ENCODE measurements around the gene TNKS1BP1.

Gene TNKS1BP1

DNA sequence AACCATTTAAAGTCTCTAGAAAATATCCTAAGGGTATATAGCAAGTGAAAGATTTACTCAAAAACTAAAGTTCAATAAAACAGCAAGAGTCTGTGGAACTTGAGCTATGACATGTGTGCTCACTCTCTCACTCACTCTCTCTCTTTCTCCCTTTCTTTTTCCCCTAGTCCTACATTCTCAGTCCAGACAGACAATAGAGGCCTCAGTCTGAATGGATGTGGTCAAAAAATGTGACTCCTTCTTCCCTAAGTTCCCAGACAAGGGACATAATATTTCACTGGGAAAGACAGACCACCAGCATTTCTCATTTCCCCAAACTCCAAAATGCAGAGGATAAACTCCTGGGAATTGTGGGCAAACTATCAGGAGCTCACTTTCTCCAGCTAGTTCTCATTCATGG lies 70.1 kb downstream of the TNKS1BP1 start:
- no peak for DNase-seq (ENCODE audit: low read depth)

DNA sequence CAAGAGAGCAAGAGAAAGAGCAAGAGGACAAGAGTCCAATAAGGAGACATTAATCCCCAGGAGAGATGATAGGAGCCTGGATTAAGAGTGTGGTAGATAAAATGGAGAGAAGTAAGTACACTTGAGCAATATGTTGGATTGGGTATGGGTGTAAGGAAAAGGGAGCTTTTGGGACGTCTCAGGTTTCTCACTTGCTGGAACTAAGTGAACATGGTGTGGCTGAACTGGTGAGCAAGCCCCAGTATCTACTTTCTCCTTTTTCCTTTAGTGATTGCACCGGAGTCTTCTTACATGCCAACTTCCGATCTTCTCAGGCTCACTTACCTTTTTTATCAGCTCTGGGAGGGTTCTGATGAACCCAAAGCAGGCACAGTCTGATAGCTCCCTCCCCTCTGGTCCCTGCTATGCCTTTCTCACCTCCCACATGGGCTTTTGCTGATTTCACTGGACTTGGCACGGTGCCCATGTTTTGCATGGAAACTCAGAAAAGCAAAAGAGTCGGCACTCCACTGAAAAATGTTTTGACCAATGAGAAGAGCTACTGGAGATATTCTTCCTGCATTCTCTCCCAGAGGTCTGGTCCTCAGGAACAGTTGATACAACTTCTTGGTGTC lies 73.2 kb downstream of the TNKS1BP1 start:
- no peak for DNase-seq (ENCODE audit: low read depth)

DNA sequence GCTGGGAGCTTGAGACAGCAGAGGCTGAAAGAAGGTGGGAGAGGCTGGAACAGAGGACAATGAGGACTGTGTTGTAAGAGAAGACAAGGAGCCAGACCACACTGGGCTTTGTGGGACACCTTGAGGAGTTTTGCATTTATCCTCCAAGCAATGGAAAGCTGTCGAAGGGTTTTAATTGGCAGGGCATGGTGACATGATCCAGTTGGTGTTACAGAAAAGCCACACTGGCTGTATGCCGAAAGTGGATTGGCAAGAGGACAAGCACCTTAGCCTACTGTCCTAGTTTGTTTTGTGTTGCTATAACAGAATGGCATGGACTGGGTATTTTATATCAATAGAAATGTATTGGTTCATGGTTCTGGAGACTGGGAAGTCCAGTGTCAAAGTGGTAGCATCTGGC lies 73.7 kb downstream of the TNKS1BP1 start:
- no peak for DNase-seq (ENCODE audit: low read depth)

All from stimulated activated CD8-positive, alpha-beta memory T cell treated with anti-CD3 and anti-CD28 coated beads, Interleukin-15, amount 100 ng/mL, for 1 hour (primary cell).